Lung (tissue), 12 donors: Measurements from ENCODE around the gene SOSTDC1. TPM values are rescaled to one million over a fixed set of nuclear protein-coding genes. Genes with fewer than 3 reads are reported as not detected.
"Not testable (repeated sequence)": the region's sequence is repeated elsewhere in the genome, so short reads cannot be mapped to it uniquely, and the experiment has no call there.

Experiments
- ATAC-seq: fragments of 200-7000 bp; cut with Tn5 transposase; one replicate; pipeline ENCODE4 v1.9.1; 2020; ENCODE audit warnings: moderate number of reproducible peaks; ENCODE audit not compliant: insufficient read depth, low FRiP score
- DNase-seq, 3 donors: peaks; one replicate each; pipeline ENCODE4 v3.0.0-alpha.2; 2013 to 2017
- H3K27ac ChIP-seq, 2 donors: one replicate each; pipeline ENCODE4 v1.5.1; 2013; ENCODE audit warnings: mild to moderate bottlenecking in 2 of 2, moderate library complexity in 2 of 2, control low read depth in 1 of 2, inconsistent platforms in 1 of 2, low read depth in 1 of 2, low read length in 1 of 2
- H3K27me3 ChIP-seq, 3 donors: one replicate each; pipeline ENCODE4 v1.5.1; 2013; ENCODE audit warnings: low read length in 2 of 3; ENCODE audit not compliant: control insufficient read depth in 3 of 3, insufficient read depth in 3 of 3
- H3K36me3 ChIP-seq, 4 donors: one replicate each; pipeline ENCODE4 v1.5.1; 2013; ENCODE audit warnings: low read length in 4 of 4, mild to moderate bottlenecking in 1 of 4, moderate library complexity in 1 of 4; ENCODE audit not compliant: control insufficient read depth in 4 of 4, insufficient read depth in 4 of 4
- H3K4me1 ChIP-seq, 5 donors: one replicate each; pipeline ENCODE4 v1.5.1; 2013; ENCODE audit warnings: low read length in 5 of 5, mild to moderate bottlenecking in 2 of 5, moderate library complexity in 1 of 5; ENCODE audit not compliant: control insufficient read depth in 5 of 5, insufficient read depth in 5 of 5
- H3K4me3 ChIP-seq: one replicate; pipeline ENCODE4 v1.5.1; 2013; ENCODE audit warnings: mild to moderate bottlenecking, control low read depth, moderate library complexity
- H3K9ac ChIP-seq, 2 donors: one replicate each; pipeline ENCODE4 v1.5.1; 2013; ENCODE audit warnings: low read length in 2 of 2, control low read depth in 1 of 2; ENCODE audit not compliant: insufficient read depth in 1 of 2
- H3K9me3 ChIP-seq, 4 donors: one replicate each; pipeline ENCODE4 v1.5.1; 2013; ENCODE audit warnings: low read length in 3 of 4, mild to moderate bottlenecking in 1 of 4, moderate library complexity in 1 of 4; ENCODE audit not compliant: control insufficient read depth in 4 of 4, insufficient read depth in 3 of 4
- CTCF ChIP-seq: IDR thresholded peaks from 2 replicates; pipeline ENCODE4 v1.5.1; 2012; ENCODE audit warnings: mild to moderate bottlenecking; ENCODE audit errors: control extremely low read depth, extremely low read depth
- WGBS, 2 donors: extraction: QIAGEN DNeasy Blood & Tissue Kit; methylation state at CpG; one replicate each; pipeline ENCODE4 v1.1.7; 2013; 5-methylcytosine and 5-hydroxymethylcytosine counted together
- polyA plus RNA-seq, 2 donors: library from polyadenylated mRNA; stranded (reverse); fragments of 200-250 nt; gene quantifications; one replicate each; pipeline ENCODE4 v1.2.1, GENCODE V29; 2013
- total RNA-seq, 2 donors: library from RNA; depleted of rRNA in 1 of 2; stranded (reverse); fragments of >200 nt in 1 of 2; gene quantifications; one replicate each; pipeline ENCODE4 v1.2.1, GENCODE V29; 2014 to 2021
- donor health status: control.
- donor health status: control.
- donor health status: Bipolar disorder and iron deficiency.
- donor health status: healthy.
- donor health status: DM: yes; HTN: yes; CAD: no.

Gene SOSTDC1
- total and polyA plus RNA-seq, 4 donors, result 1.1 to 32.1 (median 5.8) TPM

- DNase-seq (no peak), ATAC-seq (no peak)
- H3K9ac ChIP-seq, result no peak overlapping the region
- no peak overlapping the region for H3K27ac ChIP-seq
- no peaks in the 10 kb centered on the region for H3K27me3 ChIP-seq
- no peak overlapping the region for H3K4me3 ChIP-seq
- peaks cover 0 to 4% (median 0%) of the 10 kb centered on the region in 4 donors for H3K9me3 ChIP-seq
- no peak for TF ChIP-seq CTCF
- WGBS, 2 donors, result 93 to 94% methylated on average over 7 of the region's 7 CpGs
- H3K36me3 ChIP-seq, result no peaks in the 10 kb centered on the region
- H3K4me1 ChIP-seq, result peaks cover 0 to 5% (median 0%) of the 10 kb centered on the region in 5 donors
These were observed 46.6 kb upstream of the SOSTDC1 start for GRCh38 chr7:16512097-16512496.

GRCh38 chr7:16511314-16511713, 45.8 kb upstream of the SOSTDC1 start:
- 88 to 93% methylated on average over 5 of the region's 5 CpGs for WGBS, 2 donors
- no peak for ATAC-seq
- H3K27me3 ChIP-seq, result no peaks in the 10 kb centered on the region

GRCh38 chr7:16509829-16510228, 44.3 kb upstream of the SOSTDC1 start:
- H3K9me3 ChIP-seq, result peaks cover 0 to 4% (median 0%) of the 10 kb centered on the region in 4 donors
- DNase-seq (no peak), ATAC-seq (no peak)
- H3K4me3 ChIP-seq, result no peak overlapping the region
- no peak overlapping the region for H3K27ac ChIP-seq
- no peaks in the 10 kb centered on the region for H3K27me3 ChIP-seq
- H3K4me1 ChIP-seq, result peaks cover 0 to 5% (median 0%) of the 10 kb centered on the region in 5 donors
- no peak overlapping the region for H3K9ac ChIP-seq
- no peaks in the 10 kb centered on the region for H3K36me3 ChIP-seq
- TF ChIP-seq CTCF, result no peak

More at GRCh38 chr7:16511314-16511713, 45.8 kb upstream of the SOSTDC1 start:
- DNase-seq, result no peak
- Histone ChIP-seq H3K36me3 (no peaks in the 10 kb centered on the region), H3K9ac (no peak overlapping the region), H3K4me1 (peaks cover 0 to 5% (median 0%) of the 10 kb centered on the region in 5 donors), H3K4me3 (no peak overlapping the region), H3K9me3 (peaks cover 0 to 4% (median 0%) of the 10 kb centered on the region in 4 donors), H3K27ac (no peak overlapping the region)
- no peak for TF ChIP-seq CTCF

- DNase-seq, H3K4me1 ChIP-seq, H3K36me3 ChIP-seq, H3K27ac ChIP-seq, H3K27me3 ChIP-seq, ATAC-seq, H3K9ac ChIP-seq, H3K9me3 ChIP-seq, H3K4me3 ChIP-seq: not testable (repeated sequence)
- WGBS, 2 donors, result 96 to 98% methylated on average over 5 of the region's 5 CpGs
These were observed 40.9 kb upstream of the SOSTDC1 start for GRCh38 chr7:16506422-16506821.
